ENCODE results near the gene TCTN3.
"Not testable (repeated sequence)": the region's sequence is repeated elsewhere in the genome, so short reads cannot be mapped to it uniquely, and the experiment has no call there.

Gene TCTN3

GRCh38 chr10:95720745-95721144 is 27.0 kb upstream of the TCTN3 start:
- not testable (repeated sequence) for H3K4me1 ChIP-seq (ENCODE audit: insufficient read depth, low read length); H3K27ac ChIP-seq (ENCODE audit: low read length); H3K27me3 ChIP-seq (ENCODE audit: insufficient read depth, low read length); H3K9ac ChIP-seq (ENCODE audit: low read depth, low read length); H3K36me3 ChIP-seq (ENCODE audit: insufficient read depth, low read depth, low read length); H3K9me3 ChIP-seq (ENCODE audit: insufficient read depth, low read depth, low read length); H3K4me3 ChIP-seq (ENCODE audit: low read length)

GRCh38 chr10:95716866-95717265 is 23.1 kb upstream of the TCTN3 start:
- Histone ChIP-seq H3K9ac (ENCODE audit: low read depth, low read length) (no peak overlapping the region), H3K4me3 (ENCODE audit: low read length) (no peak overlapping the region), H3K27me3 (ENCODE audit: insufficient read depth, low read length) (no peaks in the 10 kb centered on the region), H3K36me3 (ENCODE audit: insufficient read depth, low read depth, low read length) (no peaks in the 10 kb centered on the region), H3K4me1 (ENCODE audit: insufficient read depth, low read length) (no peaks in the 10 kb centered on the region), H3K27ac (ENCODE audit: low read length) (no peak overlapping the region), H3K9me3 (ENCODE audit: insufficient read depth, low read depth, low read length) (no peaks in the 10 kb centered on the region)

- Histone ChIP-seq H3K9me3 (ENCODE audit: insufficient read depth, low read depth, low read length) (no peaks in the 10 kb centered on the region), H3K4me1 (ENCODE audit: insufficient read depth, low read length) (no peaks in the 10 kb centered on the region), H3K27ac (ENCODE audit: low read length) (no peak overlapping the region), H3K27me3 (ENCODE audit: insufficient read depth, low read length) (no peaks in the 10 kb centered on the region), H3K36me3 (ENCODE audit: insufficient read depth, low read depth, low read length) (no peaks in the 10 kb centered on the region), H3K9ac (ENCODE audit: low read depth, low read length) (no peak overlapping the region), H3K4me3 (ENCODE audit: low read length) (no peak overlapping the region)
Observed at GRCh38 chr10:95716466-95716865, 22.7 kb upstream of the TCTN3 start.

- Histone ChIP-seq H3K9ac (ENCODE audit: low read depth, low read length) (no peak overlapping the region), H3K4me1 (ENCODE audit: insufficient read depth, low read length) (no peaks in the 10 kb centered on the region), H3K36me3 (ENCODE audit: insufficient read depth, low read depth, low read length) (no peaks in the 10 kb centered on the region), H3K27me3 (ENCODE audit: insufficient read depth, low read length) (no peaks in the 10 kb centered on the region), H3K27ac (ENCODE audit: low read length) (no peak overlapping the region), H3K4me3 (ENCODE audit: low read length) (no peak overlapping the region), H3K9me3 (ENCODE audit: insufficient read depth, low read depth, low read length) (no peaks in the 10 kb centered on the region; the same call in 1 of the 2 replicates)
Observed at GRCh38 chr10:95711492-95711891, 17.8 kb upstream of the TCTN3 start.

- Histone ChIP-seq H3K27me3 (ENCODE audit: insufficient read depth, low read length) (no peaks in the 10 kb centered on the region), H3K27ac (ENCODE audit: low read length) (no peak overlapping the region), H3K4me1 (ENCODE audit: insufficient read depth, low read length) (no peaks in the 10 kb centered on the region), H3K4me3 (ENCODE audit: low read length) (no peak overlapping the region), H3K9ac (ENCODE audit: low read depth, low read length) (no peak overlapping the region), H3K36me3 (ENCODE audit: insufficient read depth, low read depth, low read length) (no peaks in the 10 kb centered on the region), H3K9me3 (ENCODE audit: insufficient read depth, low read depth, low read length) (no peaks in the 10 kb centered on the region; the same call in 1 of the 2 replicates)
Observed at GRCh38 chr10:95706990-95707389, 13.3 kb upstream of the TCTN3 start.

GRCh38 chr10:95706573-95706972 is 12.8 kb upstream of the TCTN3 start:
- no peaks in the 10 kb centered on the region for H3K36me3 ChIP-seq (ENCODE audit: insufficient read depth, low read depth, low read length)
- no peaks in the 10 kb centered on the region for H3K27me3 ChIP-seq (ENCODE audit: insufficient read depth, low read length)
- H3K27ac ChIP-seq (ENCODE audit: low read length): no peak overlapping the region
- H3K9ac ChIP-seq (ENCODE audit: low read depth, low read length): no peak overlapping the region
- H3K9me3 ChIP-seq (ENCODE audit: insufficient read depth, low read depth, low read length): no peaks in the 10 kb centered on the region; the same call in 1 of the 2 replicates
- no peaks in the 10 kb centered on the region for H3K4me1 ChIP-seq (ENCODE audit: insufficient read depth, low read length)
- H3K4me3 ChIP-seq (ENCODE audit: low read length): no peak overlapping the region

- Histone ChIP-seq H3K4me3 (ENCODE audit: low read length) (no peak overlapping the region), H3K4me1 (ENCODE audit: insufficient read depth, low read length) (no peaks in the 10 kb centered on the region), H3K9me3 (ENCODE audit: insufficient read depth, low read depth, low read length) (peaks cover 11% of the 10 kb centered on the region; the same call in 1 of the 2 replicates), H3K36me3 (ENCODE audit: insufficient read depth, low read depth, low read length) (no peaks in the 10 kb centered on the region), H3K9ac (ENCODE audit: low read depth, low read length) (no peak overlapping the region), H3K27ac (ENCODE audit: low read length) (no peak overlapping the region), H3K27me3 (ENCODE audit: insufficient read depth, low read length) (no peaks in the 10 kb centered on the region)
Observed at GRCh38 chr10:95698415-95698814, 4.7 kb upstream of the TCTN3 start.

- Histone ChIP-seq H3K4me1 (ENCODE audit: insufficient read depth, low read length) (no peaks in the 10 kb centered on the region), H3K27ac (ENCODE audit: low read length) (no peak overlapping the region), H3K27me3 (ENCODE audit: insufficient read depth, low read length) (no peaks in the 10 kb centered on the region), H3K36me3 (ENCODE audit: insufficient read depth, low read depth, low read length) (no peaks in the 10 kb centered on the region), H3K9me3 (ENCODE audit: insufficient read depth, low read depth, low read length) (peaks cover 11% of the 10 kb centered on the region; the same call in 1 of the 2 replicates), H3K9ac (ENCODE audit: low read depth, low read length) (no peak overlapping the region), H3K4me3 (ENCODE audit: low read length) (no peak overlapping the region)
Observed at GRCh38 chr10:95697429-95697828, 3.7 kb upstream of the TCTN3 start.

- Histone ChIP-seq H3K36me3 (ENCODE audit: insufficient read depth, low read depth, low read length) (peaks cover 26% of the 10 kb centered on the region), H3K27me3 (ENCODE audit: insufficient read depth, low read length) (no peaks in the 10 kb centered on the region), H3K9ac (ENCODE audit: low read depth, low read length) (no peak overlapping the region), H3K4me3 (ENCODE audit: low read length) (no peak overlapping the region), H3K9me3 (ENCODE audit: insufficient read depth, low read depth, low read length) (peaks cover 11% of the 10 kb centered on the region; the same call in 1 of the 2 replicates), H3K4me1 (ENCODE audit: insufficient read depth, low read length) (no peaks in the 10 kb centered on the region), H3K27ac (ENCODE audit: low read length) (no peak overlapping the region)
Observed at GRCh38 chr10:95694665-95695064, 938 bp upstream of the TCTN3 start.

- H3K4me3 ChIP-seq (ENCODE audit: low read length): peak overlapping the region; percentile 93
- peaks cover 5% of the 10 kb centered on the region; the same call in 1 of the 2 replicates for H3K9me3 ChIP-seq (ENCODE audit: insufficient read depth, low read depth, low read length)
- H3K4me1 ChIP-seq (ENCODE audit: insufficient read depth, low read length): no peaks in the 10 kb centered on the region
- peaks cover 40% of the 10 kb centered on the region for H3K36me3 ChIP-seq (ENCODE audit: insufficient read depth, low read depth, low read length)
- peak overlapping the region; percentile 92 for H3K9ac ChIP-seq (ENCODE audit: low read depth, low read length)
- no peak overlapping the region for H3K27ac ChIP-seq (ENCODE audit: low read length)
- H3K27me3 ChIP-seq (ENCODE audit: insufficient read depth, low read length): no peaks in the 10 kb centered on the region
Observed at GRCh38 chr10:95693071-95693667, 558 bp downstream of the TCTN3 start.

- H3K9ac ChIP-seq (ENCODE audit: low read depth, low read length): no peak overlapping the region
Observed at GRCh38 chr10:95691281-95691680, 2.4 kb downstream of the TCTN3 start.

GRCh38 chr10:95688648-95689047 is 5.1 kb downstream of the TCTN3 start:
- Histone ChIP-seq H3K9ac (ENCODE audit: low read depth, low read length) (no peak overlapping the region), H3K9me3 (ENCODE audit: insufficient read depth, low read depth, low read length) (no peaks in the 10 kb centered on the region), H3K4me3 (ENCODE audit: low read length) (no peak overlapping the region), H3K36me3 (ENCODE audit: insufficient read depth, low read depth, low read length) (peaks cover 82% of the 10 kb centered on the region), H3K27ac (ENCODE audit: low read length) (no peak overlapping the region), H3K4me1 (ENCODE audit: insufficient read depth, low read length) (no peaks in the 10 kb centered on the region), H3K27me3 (ENCODE audit: insufficient read depth, low read length) (no peaks in the 10 kb centered on the region)

More at GRCh38 chr10:95691281-95691680, 2.4 kb downstream of the TCTN3 start:
- H3K4me1 ChIP-seq (ENCODE audit: insufficient read depth, low read length): no peaks in the 10 kb centered on the region
- H3K27me3 ChIP-seq (ENCODE audit: insufficient read depth, low read length): no peaks in the 10 kb centered on the region
- no peak overlapping the region for H3K27ac ChIP-seq (ENCODE audit: low read length)
- H3K9me3 ChIP-seq (ENCODE audit: insufficient read depth, low read depth, low read length): no peaks in the 10 kb centered on the region
- no peak overlapping the region for H3K4me3 ChIP-seq (ENCODE audit: low read length)
- peaks cover 56% of the 10 kb centered on the region for H3K36me3 ChIP-seq (ENCODE audit: insufficient read depth, low read depth, low read length)
